Caco-2 (cell line): ENCODE measurements around the gene TCAP. TPM values are rescaled to one million over a fixed set of nuclear protein-coding genes. Genes with fewer than 3 reads are reported as not detected.
A peak's percentile ranks its signal among the peaks of the same experiment; 100 is the strongest.

Source experiments
- BruUV-seq: library from RNA; stranded (reverse); fragments of 400-500 nt; replicated peaks from 2 replicates; lab custom pipeline; 2021; lab: Mats Ljungman, UMichigan
- CTCF ChIA-PET: fragments of 300-600 bp; sonication (Branson Sonifier 250); formaldehyde crosslinking; loops from one replicate; lab custom pipeline; 2022; ENCODE audit warnings: antibody characterized with exemption; lab: Charles Lee
- POLR2A ChIA-PET: fragments of 300-600 bp; sonication (Branson Sonifier 250); formaldehyde crosslinking; loops from one replicate; lab custom pipeline; 2022; ENCODE audit warnings: antibody characterized with exemption; lab: Charles Lee
- DNase-seq, 2 experiments: peaks; one replicate each; pipeline versions ENCODE4 v3.0.0 to v3.0.0-alpha.2; 2020 to 2022
- H3K27me3 ChIP-seq: replicated peaks from 2 replicates; pipeline ENCODE4 v1.6.0; 2011; ENCODE audit warnings: low read length; ENCODE audit not compliant: control insufficient read depth, insufficient read depth
- H3K36me3 ChIP-seq: 2 replicates; pipeline ENCODE4 v1.5.1; 2011; ENCODE audit warnings: low read length; ENCODE audit not compliant: control insufficient read depth, insufficient read depth
- H3K4me1 ChIP-seq: fragments of 250-450 bp; sonication (Bioruptor Pico); 2 replicates; pipeline ENCODE4 v1.5.1; 2020; ENCODE audit warnings: mild to moderate bottlenecking
- H3K4me3 ChIP-seq: 2 replicates; pipeline ENCODE4 v1.5.1; 2011; ENCODE audit warnings: low read depth, mild to moderate bottlenecking, control low read depth, low read length
- H3K9me3 ChIP-seq: fragments of 250-450 bp; sonication (Bioruptor Pico); 2 replicates; pipeline ENCODE4 v1.5.1; 2020; ENCODE audit warnings: mild to moderate bottlenecking, moderate library complexity
- H3K27ac Mint-ChIP-seq: one replicate; pipeline ENCODE4 v1.8.0; 2022; ENCODE audit warnings: mixed read lengths; ENCODE audit not compliant: unreplicated experiment
- H3K27me3 Mint-ChIP-seq: one replicate; pipeline ENCODE4 v1.8.0; 2022; ENCODE audit warnings: mixed read lengths; ENCODE audit not compliant: insufficient read depth, unreplicated experiment
- H3K36me3 Mint-ChIP-seq: one replicate; pipeline ENCODE4 v1.8.0; 2022; ENCODE audit warnings: mild to moderate bottlenecking, mixed read lengths; ENCODE audit not compliant: insufficient read depth, unreplicated experiment
- H3K4me1 Mint-ChIP-seq: one replicate; pipeline ENCODE4 v1.8.0; 2022; ENCODE audit warnings: low read depth, mixed read lengths; ENCODE audit not compliant: unreplicated experiment
- H3K4me3 Mint-ChIP-seq: one replicate; pipeline ENCODE4 v1.8.0; 2022; ENCODE audit warnings: mild to moderate bottlenecking, moderate library complexity, mixed read lengths; ENCODE audit not compliant: unreplicated experiment
- H3K9me3 Mint-ChIP-seq: one replicate; pipeline ENCODE4 v1.8.0; 2022; ENCODE audit warnings: mixed read lengths; ENCODE audit not compliant: unreplicated experiment
- CTCF ChIP-seq, 2 experiments: fragments of 200-600 bp in 1 of 2; IDR thresholded peaks; 1 replicate in 1 of 2; 2 replicates in 1 of 2; pipeline versions ENCODE4 v1.5.1 to v1.8.0; 2011 to 2022; ENCODE audit warnings: antibody characterized with exemption in 1 of 2, control low read depth in 1 of 2, inconsistent platforms in 1 of 2, low read depth in 1 of 2, low read length in 1 of 2, mild to moderate bottlenecking in 1 of 2, moderate library complexity in 1 of 2; ENCODE audit not compliant: insufficient read depth in 1 of 2, severe bottlenecking in 1 of 2, unreplicated experiment in 1 of 2
- intact Hi-C: fragments of 100-400 bp; cut with micrococcal nuclease; formaldehyde crosslinking; loops from one replicate; pipeline ENCODE4 v1.10.0; 2022; ENCODE audit not compliant: unreplicated experiment
- total RNA-seq: library from RNA; stranded (reverse); gene quantifications from 2 replicates; pipeline ENCODE4 v1.2.3, GENCODE V29; 2022

TCAP gene
- total RNA-seq, 1 experiment from 2014 or later, result 1.6 TPM

GRCh38 chr17:39625198-39625785 lies 39.9 kb upstream of the TCAP start:
- peaks cover 4% of the 10 kb centered on the region for H3K27me3 Mint-ChIP-seq
- DNase-seq, result no peak
- Histone ChIP-seq H3K36me3 (no peaks in the 10 kb centered on the region), H3K4me1 (peaks cover 11% of the 10 kb centered on the region; the same call in 1 of the 2 replicates), H3K27me3 (no peaks in the 10 kb centered on the region), H3K9me3 (no peaks in the 10 kb centered on the region), H3K4me3 (no peak overlapping the region)
- no peaks in the 10 kb centered on the region for H3K4me1 Mint-ChIP-seq
- intact Hi-C loops, result no loop called here
- H3K4me3 Mint-ChIP-seq, result no peak overlapping the region
- no peaks in the 10 kb centered on the region for H3K36me3 Mint-ChIP-seq
- no peaks in the 10 kb centered on the region for H3K9me3 Mint-ChIP-seq
- ChIA-PET POLR2A (interaction anchor here (0.6 kb wide), 1 partner anchor 21 kb away, joined by 3 read pairs; no protein-coding TSS in a partner anchor), CTCF (interaction anchor here (0.6 to 2.7 kb wide), 4 partner anchors 47 to 114 kb away, joined by 3 to 48 read pairs (median 6); no protein-coding TSS in a partner anchor)
- no TSS peak for BruUV-seq
- no peak overlapping the region for H3K27ac Mint-ChIP-seq
- no peak for TF ChIP-seq CTCF (IDR thresholded peaks at IDR 0.05; ENCODE audit: insufficient read depth in 1 of 2, low read depth in 1 of 2, low read length in 1 of 2, severe bottlenecking in 1 of 2, unreplicated experiment in 1 of 2)

GRCh38 chr17:39626171-39627046 lies 38.7 kb upstream of the TCAP start, which contains the start of gene PPP1R1B:
PPP1R1B (plus strand) TSS chr17:39626952; CDS start chr17:39627393, 441 bp downstream.
- H3K36me3 ChIP-seq, result no peaks in the 10 kb centered on the region
- H3K4me3 Mint-ChIP-seq, result peak within 1 kb of the TSS; percentile 32
- no peaks in the 10 kb centered on the region for H3K27me3 ChIP-seq
- peaks cover 6% of the 10 kb centered on the region for H3K4me1 Mint-ChIP-seq
- CTCF ChIA-PET, result interaction anchor here (0.6 kb wide), 1 partner anchor 130 kb away, joined by 4 read pairs; no protein-coding TSS in a partner anchor
- BruUV-seq, result no TSS peak
- TF ChIP-seq CTCF (IDR thresholded peaks at IDR 0.05; ENCODE audit: insufficient read depth in 1 of 2, low read depth in 1 of 2, low read length in 1 of 2, severe bottlenecking in 1 of 2, unreplicated experiment in 1 of 2), result no peak
- no peak within 1 kb of the TSS for H3K4me3 ChIP-seq
- no peak for DNase-seq
- H3K27me3 Mint-ChIP-seq, result peaks cover 4% of the 10 kb centered on the region
- H3K4me1 ChIP-seq, result peaks cover 11% of the 10 kb centered on the region; the same call in 1 of the 2 replicates
- no peaks in the 10 kb centered on the region for H3K36me3 Mint-ChIP-seq
- intact Hi-C loops, result no loop called here
- POLR2A ChIA-PET, result no interaction called here
- no peaks in the 10 kb centered on the region for H3K9me3 Mint-ChIP-seq
- H3K9me3 ChIP-seq, result no peaks in the 10 kb centered on the region
- H3K27ac Mint-ChIP-seq, result no peak within 1 kb of the TSS

GRCh38 chr17:39627047-39627711 lies 38.0 kb upstream of the TCAP start:
- Histone ChIP-seq H3K27me3 (no peaks in the 10 kb centered on the region), H3K4me3 (no peak overlapping the region), H3K36me3 (no peaks in the 10 kb centered on the region), H3K9me3 (no peaks in the 10 kb centered on the region), H3K4me1 (peaks cover 9% of the 10 kb centered on the region; the same call in 1 of the 2 replicates)
- Mint-ChIP-seq H3K27ac (no peak overlapping the region), H3K4me1 (peaks cover 12% of the 10 kb centered on the region), H3K27me3 (peaks cover 4% of the 10 kb centered on the region), H3K36me3 (no peaks in the 10 kb centered on the region), H3K9me3 (no peaks in the 10 kb centered on the region), H3K4me3 (peak overlapping the region; percentile 32)
- BruUV-seq, result no TSS peak
- DNase-seq, result no peak
- intact Hi-C loops, result no loop called here
- CTCF ChIA-PET, result interaction anchor here (0.6 to 1.2 kb wide), 5 partner anchors 9 to 129 kb away, joined by 3 to 6 read pairs (median 4); partner anchors contain the start of gene PGAP3
- no peak for TF ChIP-seq CTCF (IDR thresholded peaks at IDR 0.05; ENCODE audit: insufficient read depth in 1 of 2, low read depth in 1 of 2, low read length in 1 of 2, severe bottlenecking in 1 of 2, unreplicated experiment in 1 of 2)
- POLR2A ChIA-PET, result no interaction called here
